22Rv1 (cell line): ENCODE measurements around the gene ACOT7.

ENCODE experiments used
- H3K27ac ChIP-seq: fragments of 450-650 bp; 2 replicates; pipeline ENCODE4 v1.5.1; 2017
- ZFX ChIP-seq: fragments of 450-650 bp; IDR thresholded peaks from 2 replicates; pipeline ENCODE4 v1.6.1; 2017; ENCODE audit warnings: antibody characterized with exemption, borderline replicate concordance
- TF ChIP-seq, protein P1 (sequence below): fragments of 450-650 bp; IDR thresholded peaks from 2 replicates; pipeline ENCODE4 v1.5.1; 2017; ENCODE audit warnings: mild to moderate bottlenecking

ACOT7 gene

DNA sequence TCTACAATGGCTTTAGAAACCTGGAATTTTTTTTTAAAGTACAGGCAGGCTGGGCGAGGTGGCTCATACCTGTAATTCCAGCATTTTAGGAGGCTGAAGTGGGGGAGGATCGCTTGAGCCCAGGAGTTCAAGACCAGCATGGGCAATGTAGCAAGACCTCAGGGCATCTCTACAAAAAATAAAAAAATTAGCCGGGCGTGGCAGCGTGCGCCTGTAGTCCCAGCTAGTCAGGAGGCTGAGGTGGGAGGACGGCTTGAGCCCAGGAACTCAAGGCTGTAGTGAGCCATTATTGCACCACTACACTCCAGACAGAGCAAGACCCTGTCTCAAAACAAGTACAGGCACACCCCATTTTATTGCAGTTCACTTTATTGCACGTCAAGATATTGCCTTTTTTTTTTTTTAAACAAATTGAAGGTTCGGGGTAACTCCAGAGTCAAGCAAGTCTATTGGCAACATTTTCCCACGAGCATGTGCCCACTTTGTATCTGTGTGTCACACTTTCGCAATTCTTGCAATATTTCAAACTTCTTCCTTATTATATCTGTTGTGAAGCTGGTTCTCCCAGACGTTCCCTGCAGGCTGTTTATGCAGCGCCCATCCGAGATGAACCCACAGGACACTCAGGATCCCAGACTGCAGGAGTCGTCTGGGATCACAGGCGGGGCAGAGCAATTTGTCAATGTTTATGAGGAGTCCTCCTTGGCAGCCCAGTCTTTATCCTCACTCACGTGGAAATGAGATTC, 21.5 kb upstream of the ACOT7 start:
- H3K27ac ChIP-seq: no peak overlapping the region
- TF ChIP-seq, protein P1, sequence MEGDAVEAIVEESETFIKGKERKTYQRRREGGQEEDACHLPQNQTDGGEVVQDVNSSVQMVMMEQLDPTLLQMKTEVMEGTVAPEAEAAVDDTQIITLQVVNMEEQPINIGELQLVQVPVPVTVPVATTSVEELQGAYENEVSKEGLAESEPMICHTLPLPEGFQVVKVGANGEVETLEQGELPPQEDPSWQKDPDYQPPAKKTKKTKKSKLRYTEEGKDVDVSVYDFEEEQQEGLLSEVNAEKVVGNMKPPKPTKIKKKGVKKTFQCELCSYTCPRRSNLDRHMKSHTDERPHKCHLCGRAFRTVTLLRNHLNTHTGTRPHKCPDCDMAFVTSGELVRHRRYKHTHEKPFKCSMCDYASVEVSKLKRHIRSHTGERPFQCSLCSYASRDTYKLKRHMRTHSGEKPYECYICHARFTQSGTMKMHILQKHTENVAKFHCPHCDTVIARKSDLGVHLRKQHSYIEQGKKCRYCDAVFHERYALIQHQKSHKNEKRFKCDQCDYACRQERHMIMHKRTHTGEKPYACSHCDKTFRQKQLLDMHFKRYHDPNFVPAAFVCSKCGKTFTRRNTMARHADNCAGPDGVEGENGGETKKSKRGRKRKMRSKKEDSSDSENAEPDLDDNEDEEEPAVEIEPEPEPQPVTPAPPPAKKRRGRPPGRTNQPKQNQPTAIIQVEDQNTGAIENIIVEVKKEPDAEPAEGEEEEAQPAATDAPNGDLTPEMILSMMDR: no peak
- TF ChIP-seq ZFX: no peak

DNA sequence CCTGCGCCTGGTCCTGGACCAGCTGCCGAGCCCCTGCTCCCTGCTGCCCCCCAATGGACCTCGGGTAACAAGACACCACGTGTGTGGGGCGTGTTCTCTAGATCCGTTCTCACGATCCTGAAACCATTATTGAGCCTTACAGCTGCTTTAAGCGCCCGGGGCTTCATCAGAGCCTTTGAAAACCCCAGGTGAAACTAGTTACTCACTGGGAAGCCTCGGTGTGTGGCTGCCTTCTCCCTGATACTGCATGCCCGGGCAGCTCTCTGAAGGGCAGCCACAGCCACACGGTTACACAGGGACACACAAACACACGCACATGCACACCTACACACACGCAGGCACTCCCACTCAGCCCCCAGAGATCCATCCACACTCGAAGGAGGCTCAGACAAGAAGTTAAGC, 20.9 kb upstream of the ACOT7 start:
- TF ChIP-seq, protein P1: peak; percentile 73
- no peak for TF ChIP-seq ZFX
- no peak overlapping the region for H3K27ac ChIP-seq

DNA sequence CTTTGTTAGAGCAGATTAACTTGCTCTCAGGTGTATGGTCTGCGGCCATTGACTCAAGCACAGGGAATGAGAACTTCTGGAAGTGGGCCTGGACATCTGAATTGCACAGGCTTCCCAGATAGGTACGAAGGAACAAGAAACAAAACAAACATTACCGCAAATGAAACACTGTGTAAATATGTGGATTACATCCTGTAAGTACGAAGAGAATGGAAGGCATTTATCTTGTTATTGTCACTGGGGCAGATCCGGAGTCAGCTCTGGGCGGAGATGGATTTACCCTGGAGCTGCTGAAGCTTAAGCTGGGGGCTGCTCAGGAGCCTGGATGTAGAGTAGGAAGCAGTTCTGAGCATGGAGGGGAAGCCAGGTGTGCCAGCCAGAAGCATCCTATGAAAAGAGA, 19.3 kb upstream of the ACOT7 start:
- peak overlapping the region; percentile 54 for H3K27ac ChIP-seq
- TF ChIP-seq, protein P1: no peak
- TF ChIP-seq ZFX: no peak

DNA sequence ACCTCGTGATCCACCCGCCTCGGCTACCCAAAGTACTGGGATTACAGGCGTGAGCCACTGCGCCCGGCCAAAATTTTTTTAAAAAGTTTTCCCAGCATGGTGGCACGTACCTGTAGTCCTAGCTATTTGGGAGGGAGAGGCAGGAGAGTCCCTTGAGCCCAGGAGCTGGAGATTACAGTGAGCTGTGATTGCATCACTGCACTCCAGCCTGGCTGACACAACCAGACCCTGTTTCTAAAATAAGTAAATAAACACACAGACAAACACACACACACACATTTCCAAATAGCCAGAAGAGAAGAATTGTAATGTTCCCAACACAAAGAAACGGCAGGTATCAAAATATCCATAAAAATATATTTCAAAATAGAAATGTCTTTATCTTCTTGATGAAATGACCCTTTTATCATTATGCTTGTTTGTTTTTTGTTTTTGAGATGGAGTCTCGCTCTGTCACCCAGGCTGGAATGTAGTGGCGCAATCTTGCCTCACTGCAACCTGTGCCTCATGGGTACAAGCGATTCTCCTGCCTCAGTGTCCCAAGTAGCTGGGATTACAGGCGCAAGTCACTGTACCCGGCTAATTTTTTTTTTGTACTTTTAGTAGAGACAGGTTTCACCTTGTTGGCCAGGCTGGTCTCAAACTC, 16.8 kb upstream of the ACOT7 start:
- no peak overlapping the region for H3K27ac ChIP-seq
- TF ChIP-seq, protein P1: no peak
- TF ChIP-seq ZFX: no peak

DNA sequence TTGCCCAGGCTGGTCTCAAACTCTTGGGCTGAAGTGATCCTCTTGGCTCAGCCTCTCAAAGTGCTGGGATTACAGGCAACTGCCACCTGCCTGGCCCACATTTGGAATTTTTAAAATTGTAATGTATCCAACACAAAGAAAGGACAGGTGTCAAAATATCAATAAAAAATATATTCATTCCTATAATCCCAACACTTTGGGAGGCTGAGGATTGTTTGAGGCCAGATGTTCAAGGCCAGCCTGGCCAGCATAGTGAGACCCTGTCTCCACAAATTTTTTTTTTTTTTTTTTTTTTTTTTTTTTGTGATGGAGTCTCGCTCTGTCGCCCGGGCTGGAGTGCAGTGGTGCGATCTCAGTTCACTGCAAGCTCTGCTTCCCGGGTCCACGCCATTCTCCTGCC, 16.2 kb upstream of the ACOT7 start:
- no peak overlapping the region for H3K27ac ChIP-seq
- TF ChIP-seq, protein P1: no peak
- TF ChIP-seq ZFX: no peak

DNA sequence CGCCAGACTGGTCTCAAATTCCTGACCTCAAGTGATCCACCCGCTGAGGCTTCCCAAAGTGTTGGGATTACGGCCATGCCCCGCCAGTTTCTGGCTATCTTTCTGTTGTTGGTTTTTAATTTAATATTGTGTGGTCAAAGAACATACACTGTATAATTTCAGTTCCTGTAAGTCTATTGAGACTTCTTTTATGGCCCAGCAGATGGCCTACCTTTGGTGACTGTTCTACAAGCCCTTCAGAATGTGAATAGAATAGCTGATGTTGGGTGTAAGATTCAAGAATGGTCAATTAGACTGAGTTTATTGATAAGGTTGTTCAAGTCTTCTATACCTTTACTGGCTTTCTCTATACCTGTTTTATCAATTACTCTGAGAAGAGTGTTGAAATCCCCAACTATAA, 15.5 kb upstream of the ACOT7 start:
- TF ChIP-seq, protein P1: no peak
- TF ChIP-seq ZFX: no peak
- no peak overlapping the region for H3K27ac ChIP-seq

DNA sequence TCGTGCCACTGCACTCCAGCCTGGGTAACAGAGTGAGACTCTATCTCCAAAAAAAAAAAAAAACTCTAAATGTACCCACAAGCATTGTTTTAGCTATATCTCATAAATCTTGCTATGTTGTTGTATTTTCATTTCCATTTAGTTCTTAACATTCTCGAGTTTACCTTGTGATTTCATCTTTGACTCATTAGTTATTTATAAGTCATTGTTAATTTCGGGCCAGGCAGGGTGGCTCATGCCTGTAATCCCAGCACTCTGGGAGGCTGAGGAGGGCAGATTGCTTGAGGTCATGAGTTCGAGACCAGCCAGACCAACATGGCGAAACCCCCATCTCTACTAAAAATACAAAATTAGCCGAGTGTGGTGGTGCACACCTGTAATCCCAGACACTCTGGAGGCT, 14.5 kb upstream of the ACOT7 start:
- TF ChIP-seq, protein P1: no peak
- TF ChIP-seq ZFX: no peak
- H3K27ac ChIP-seq: no peak overlapping the region
